GF-D8 (cell line): Measurements from ENCODE around the gene SCN4B.

Experiments used
- DNase-seq: peaks from one replicate; lab custom pipeline; 2025; lab: John Stamatoyannopoulos, UW

The SCN4B gene

DNA sequence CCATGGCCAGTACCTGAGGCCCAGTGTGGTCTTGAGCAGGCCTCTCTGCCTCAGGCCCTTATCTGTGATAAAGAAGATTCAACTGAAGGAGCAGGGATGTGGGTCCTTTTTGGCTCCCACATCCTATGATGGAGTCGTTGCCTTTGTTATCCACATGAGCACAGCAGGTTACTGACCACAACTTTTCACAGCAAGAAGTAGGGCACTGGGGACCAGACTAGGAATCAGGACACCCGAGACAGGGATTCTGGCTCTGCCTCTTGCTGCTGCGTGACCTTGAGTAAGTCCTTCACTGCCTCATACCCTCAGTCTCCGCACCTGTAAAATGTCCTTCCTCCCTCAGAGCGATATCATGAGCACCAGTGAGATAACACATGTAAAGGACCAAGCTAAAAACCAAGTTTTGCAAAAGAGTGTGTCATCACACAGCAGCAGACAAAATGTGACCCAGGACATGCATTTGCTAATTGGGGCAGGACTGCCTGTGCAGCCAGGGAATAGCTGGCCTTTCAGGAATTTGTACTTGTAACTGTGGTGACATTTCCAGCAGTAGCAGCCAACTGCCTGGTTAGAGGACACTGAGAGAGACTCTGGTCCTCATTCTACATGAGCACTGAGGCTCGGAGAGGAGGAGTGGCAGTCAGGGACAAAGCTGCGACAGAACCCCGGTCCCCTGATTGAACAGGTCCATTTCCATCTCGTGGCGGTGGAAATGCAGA lies 52.6 kb downstream of the SCN4B start:
- DNase-seq = no peak

DNA sequence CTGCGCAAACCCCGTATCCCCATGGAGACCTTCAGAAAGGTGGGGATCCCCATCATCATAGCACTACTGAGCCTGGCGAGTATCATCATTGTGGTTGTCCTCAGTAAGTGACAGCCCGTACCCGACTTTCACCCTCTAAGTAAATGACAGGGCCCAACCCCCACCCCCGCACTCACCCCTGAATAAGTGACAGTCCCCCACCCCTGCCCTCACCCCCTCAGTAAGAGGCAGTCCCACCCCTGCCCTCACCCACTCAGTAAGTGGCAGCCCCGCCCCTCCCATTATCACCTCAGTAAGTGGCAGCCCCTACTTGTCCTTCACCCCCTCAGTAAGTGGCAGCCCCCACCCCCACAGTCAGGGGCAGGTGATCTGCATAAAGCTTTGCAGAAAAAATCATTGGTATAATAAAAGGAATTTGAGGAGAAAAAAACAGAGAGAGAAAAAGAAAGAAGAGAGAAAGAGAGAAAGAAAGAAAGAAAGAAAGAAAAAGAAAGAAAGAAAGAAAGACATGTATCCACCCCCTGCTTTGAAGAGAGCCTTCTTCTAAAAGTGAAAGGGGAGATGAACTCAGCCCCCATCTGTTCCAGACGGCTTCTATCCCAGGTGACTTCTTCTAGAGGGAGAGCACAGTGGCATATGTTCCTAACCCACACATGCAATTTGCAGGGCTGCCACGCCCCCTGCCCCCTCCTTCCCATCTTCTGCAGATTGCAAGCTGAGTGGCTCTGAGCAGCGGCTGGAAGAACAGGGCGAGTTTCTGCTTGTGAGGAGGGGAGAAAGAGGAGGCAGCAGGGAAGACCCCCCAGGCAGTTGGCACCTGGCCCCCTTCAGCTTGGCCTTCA lies 53.4 kb downstream of the SCN4B start:
- no peak for DNase-seq

DNA sequence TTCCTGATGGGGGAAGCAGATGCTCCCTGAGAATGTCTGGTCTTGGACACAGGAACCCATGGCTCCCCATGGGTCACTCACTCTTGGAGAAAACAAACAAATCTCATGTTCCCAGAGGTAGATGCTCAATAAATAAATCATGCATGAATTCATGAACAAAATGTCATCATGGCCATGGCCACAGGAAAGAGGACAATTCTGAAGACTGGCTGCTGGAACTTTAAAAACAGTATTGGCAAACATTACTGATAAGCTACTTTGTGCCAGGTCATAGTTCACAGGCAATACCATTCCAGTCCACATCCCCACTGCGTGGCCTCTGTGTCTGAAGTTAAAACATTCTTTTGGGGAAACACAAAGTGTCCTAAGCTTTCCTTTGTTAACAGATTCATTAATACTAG lies 56.7 kb downstream of the SCN4B start:
- no peak for DNase-seq

DNA sequence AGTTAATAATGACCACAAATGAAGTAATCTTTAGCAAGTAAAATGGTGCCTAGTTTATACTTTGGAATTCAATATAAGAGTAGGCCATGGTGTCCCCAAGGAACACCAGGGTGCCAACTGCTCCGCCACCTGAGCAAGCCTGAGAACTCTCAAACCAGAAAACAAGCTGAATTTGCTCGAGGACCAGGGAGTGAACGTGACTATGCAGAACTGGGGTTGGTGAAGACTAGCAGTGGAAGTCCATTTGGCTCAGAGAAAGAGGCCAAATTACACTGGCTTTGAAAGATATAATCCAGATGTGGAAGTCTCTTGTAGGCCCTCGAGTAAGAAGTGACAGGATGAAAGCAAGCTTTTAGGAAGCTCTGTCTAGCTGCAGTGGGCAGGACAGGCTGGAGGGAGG lies 57.1 kb downstream of the SCN4B start:
- no peak for DNase-seq

DNA sequence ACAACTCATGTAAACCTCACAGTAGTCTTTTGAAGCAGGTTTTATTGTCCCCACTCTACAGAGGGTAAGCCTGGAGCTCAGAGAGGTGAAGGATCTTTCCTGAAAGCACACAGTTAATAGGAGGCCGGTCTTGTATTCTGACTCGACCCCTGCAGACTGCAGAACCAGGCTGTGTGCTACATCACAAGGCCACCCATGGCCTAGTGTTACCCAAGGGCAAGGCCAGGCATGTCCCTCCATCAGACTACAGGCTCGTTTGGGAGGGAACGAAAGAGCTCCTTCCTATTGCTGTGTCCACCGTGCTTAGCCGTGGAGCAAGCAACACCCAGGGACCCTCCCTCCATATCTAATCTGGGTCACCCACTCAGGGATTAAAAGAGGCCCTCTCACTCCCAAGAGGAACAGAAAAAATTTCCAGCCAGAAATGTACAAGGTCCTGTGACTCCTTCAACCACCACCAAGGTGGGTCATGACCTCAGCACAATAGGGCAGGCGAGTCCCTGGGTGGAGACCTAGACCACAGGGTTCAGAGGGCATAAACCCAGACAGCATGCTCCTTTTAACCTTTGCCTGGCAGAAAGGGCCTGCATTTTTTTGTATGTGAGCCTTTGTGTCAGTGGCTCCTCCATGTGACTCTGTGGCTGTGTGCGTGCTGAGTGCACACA lies 59.6 kb downstream of the SCN4B start:
- DNase-seq = no peak

DNA sequence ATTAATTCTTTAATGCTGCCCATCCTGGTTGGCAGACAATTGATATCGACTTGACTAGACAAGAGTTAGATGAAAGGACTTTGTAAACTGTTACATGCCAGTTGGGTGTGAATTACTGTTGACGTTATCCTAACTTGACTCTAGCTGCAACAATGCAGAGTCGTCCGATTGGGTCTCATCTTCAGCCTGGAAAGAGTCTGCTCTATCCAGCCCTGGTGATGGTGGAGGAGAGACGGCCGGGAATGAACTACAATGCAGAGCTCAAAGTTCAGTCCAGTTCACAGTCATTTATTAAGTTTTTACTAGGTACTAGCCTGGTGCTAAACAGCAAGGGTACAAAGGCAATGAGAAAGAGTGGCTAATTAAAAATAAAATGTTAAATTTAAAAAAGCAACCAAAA lies 60.9 kb downstream of the SCN4B start:
- DNase-seq = no peak

DNA sequence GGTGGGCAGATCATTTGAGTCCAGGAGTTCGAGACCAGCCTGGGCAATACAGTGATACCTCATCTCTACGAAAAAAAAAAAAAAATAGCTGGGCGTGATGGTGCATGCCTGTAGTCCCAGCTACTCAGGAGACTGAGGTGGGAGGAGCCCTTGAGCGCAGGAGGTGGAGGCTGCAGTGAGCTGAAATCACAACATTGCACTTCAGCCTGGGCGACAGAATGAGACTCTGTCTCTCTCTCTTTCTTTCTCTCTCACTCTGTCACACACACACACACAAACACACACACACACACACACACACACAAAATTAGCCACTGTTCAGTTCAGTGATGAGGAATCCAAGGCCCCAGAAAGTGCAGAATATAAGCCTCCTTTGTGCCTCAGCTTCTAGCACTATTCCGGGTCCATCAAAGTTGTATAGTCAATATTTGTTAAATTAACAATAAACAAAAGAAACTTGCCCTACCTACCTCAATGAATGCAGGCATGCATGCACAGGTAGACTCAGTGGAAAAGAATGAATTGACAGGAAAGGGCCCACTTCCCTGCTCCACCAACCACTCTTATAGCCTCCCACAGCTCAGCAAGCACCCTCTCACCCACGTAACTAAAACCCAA lies 62.0 kb downstream of the SCN4B start:
- no peak for DNase-seq

DNA sequence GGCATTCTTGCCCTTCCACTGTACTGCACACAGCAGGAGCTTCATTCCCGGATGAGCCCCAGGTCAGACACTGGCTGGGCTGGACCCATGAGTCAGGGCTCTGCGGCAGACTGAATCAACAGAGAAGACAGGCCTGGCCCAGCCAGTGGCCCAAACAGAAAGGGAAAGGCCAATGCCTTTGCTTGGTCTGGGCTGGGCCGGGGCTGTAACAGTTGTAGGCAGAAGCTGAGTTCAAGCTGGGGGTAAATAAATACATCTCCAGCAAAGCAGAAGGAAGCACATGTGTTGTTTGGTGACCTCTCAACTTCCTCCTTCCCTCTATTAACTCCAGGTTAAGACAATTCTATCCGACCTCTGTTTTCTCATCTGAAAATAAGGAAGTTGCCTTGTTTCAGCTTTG lies 64.1 kb downstream of the SCN4B start:
- DNase-seq = peak; percentile 98

DNA sequence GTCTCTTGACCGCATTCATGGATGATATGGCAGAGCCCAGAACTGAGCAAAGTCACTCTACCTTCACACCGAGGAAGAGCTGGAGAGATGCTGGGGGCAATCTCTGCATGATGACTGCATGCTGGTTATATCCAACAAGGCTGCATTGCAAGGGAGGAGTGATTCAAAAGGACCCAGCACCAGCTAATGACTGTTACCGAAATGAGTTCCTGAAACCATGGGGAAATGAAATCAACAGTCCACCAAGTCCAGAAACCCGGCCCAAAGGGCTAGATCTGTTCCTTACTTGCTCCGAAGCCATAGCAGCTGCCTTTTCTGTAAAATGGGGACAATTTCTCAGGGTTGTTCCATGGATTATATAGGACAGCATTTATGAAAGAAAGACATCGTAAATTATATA lies 64.7 kb downstream of the SCN4B start:
- no peak for DNase-seq

DNA sequence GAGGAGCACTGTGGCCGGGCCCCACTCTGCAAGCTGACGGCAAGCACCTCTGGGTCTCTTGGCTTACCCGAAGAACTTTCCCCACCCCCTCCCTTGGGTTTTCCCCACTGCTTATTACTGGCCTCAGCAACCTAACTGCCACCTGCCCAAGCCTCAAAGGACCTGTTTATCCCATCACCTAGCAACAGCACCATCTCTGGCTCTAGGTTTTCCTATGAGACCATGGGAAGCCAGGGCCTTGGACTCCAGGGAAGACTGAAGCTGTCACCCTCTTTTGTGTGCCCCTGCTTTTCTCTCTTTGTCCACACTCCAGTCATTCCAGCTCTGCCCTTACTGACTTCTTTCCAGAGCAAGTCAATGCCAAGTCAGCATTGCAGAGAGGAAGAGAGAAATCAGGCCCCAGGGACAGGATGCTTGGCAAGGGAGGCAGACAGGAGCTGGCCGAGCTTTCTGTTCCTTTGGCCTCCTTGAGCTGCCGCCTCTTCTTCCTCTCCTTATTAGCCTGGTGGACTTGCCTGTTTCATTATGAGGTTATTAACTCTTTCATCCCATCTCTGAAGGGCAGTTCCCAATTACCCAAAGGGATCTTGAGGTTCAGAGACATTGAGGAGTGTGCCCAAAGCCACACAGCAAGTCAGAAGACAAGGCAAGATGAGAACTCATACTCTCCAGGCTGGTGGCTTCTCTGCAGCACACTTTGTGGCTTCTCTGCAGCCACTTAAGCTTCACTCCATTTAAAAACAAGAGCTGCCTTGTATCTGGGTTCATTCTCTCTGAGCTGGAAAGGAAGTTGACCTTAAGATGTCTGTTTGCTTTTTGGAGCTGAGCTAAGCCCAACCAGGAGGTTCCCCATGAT lies 65.5 kb downstream of the SCN4B start, which contains the start of gene SMIM35:
TSS of gene SMIM35 (minus strand) at position 51 of the 856 bp plus-strand sequence. CDS start 206 bp downstream, outside the sequence.
- DNase-seq = no peak

DNA sequence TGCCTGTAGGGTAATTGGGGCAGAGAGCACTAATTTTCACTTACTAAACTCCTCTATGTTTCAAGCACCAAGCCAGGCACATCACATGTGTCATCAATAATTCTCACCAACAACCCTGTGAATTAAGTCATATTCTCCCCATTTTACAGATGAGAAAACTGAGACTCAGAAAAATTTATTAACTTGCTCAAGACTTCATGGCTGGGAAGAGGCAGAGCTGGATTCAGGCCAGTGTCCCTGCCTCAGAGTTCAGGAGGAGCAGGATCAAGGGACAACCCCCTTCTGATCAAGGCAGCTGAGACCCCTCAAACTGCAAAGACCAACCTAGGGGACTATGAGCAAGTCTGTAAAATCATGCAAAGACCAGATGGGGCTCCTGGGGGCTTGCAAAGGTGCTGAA lies 68.0 kb downstream of the SCN4B start:
- DNase-seq = no peak

DNA sequence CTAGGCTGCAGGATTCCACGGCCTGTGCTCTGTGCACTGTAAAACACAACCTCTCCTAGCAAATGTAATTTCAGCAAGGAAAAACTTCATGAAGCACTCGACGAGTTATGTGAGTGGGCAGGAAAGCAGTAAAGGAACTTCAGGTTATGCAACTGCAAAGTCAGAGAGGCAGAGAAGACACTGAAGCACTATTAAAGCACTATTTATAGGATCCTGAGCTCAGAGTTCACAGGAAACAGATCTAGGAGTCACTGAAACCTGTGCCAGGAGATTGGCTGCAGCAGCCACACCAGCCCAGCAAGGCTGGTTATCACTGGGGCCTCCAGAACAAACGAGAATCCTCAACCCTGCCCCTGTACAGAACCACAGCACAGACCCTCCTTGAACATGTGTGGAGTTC lies 68.4 kb downstream of the SCN4B start:
- DNase-seq = peak; percentile 99
